HG03060 (cell line): ENCODE measurements around the gene PRR5L.
"Not testable (repeated sequence)": the region's sequence is repeated elsewhere in the genome, so short reads cannot be mapped to it uniquely, and the experiment has no call there.

Experiments used
- ATAC-seq: cut with Tn5 transposase; IDR thresholded peaks from one replicate; pipeline ENCODE4 v1.9.1; 2021; ENCODE audit warnings: low read depth, moderate number of reproducible peaks; ENCODE audit not compliant: unreplicated experiment

The PRR5L gene

GRCh38 chr11:36485298-36486002, 189.4 kb downstream of the PRR5L start:
- ATAC-seq: no peak

- ATAC-seq: no peak
These were observed 191.5 kb downstream of the PRR5L start for GRCh38 chr11:36487619-36488018.

GRCh38 chr11:36488096-36488495, 192.0 kb downstream of the PRR5L start:
- no peak for ATAC-seq

GRCh38 chr11:36490026-36490806, 194.1 kb downstream of the PRR5L start:
- no peak for ATAC-seq

- no peak for ATAC-seq
These were observed 196.7 kb downstream of the PRR5L start for GRCh38 chr11:36492724-36493304.

- no peak for ATAC-seq
These were observed 197.2 kb downstream of the PRR5L start for GRCh38 chr11:36493332-36493731.

- no peak for ATAC-seq
These were observed 202.6 kb downstream of the PRR5L start for GRCh38 chr11:36498721-36499120.

GRCh38 chr11:36499315-36499714, 203.2 kb downstream of the PRR5L start:
- no peak for ATAC-seq

GRCh38 chr11:36500315-36500721, 204.2 kb downstream of the PRR5L start:
- peak; percentile 97 for ATAC-seq

- no peak for ATAC-seq
These were observed 205.1 kb downstream of the PRR5L start for GRCh38 chr11:36501236-36501635.

- ATAC-seq: no peak
These were observed 211.9 kb downstream of the PRR5L start for GRCh38 chr11:36507824-36508489.

GRCh38 chr11:36508743-36509142, 212.7 kb downstream of the PRR5L start:
- no peak for ATAC-seq

- no peak for ATAC-seq
These were observed 213.1 kb downstream of the PRR5L start for GRCh38 chr11:36509201-36509639.

- ATAC-seq: peak; percentile 86
These were observed 213.9 kb downstream of the PRR5L start, which contains the start of gene TRAF6 for GRCh38 chr11:36509694-36510593. Gene TRAF6 (minus strand): TSS chr11:36510272. CDS start chr11:36501515, 8,757 bp downstream.

- no peak for ATAC-seq
These were observed 214.5 kb downstream of the PRR5L start for GRCh38 chr11:36510594-36510942.

- not testable (repeated sequence) for ATAC-seq
These were observed 215.0 kb downstream of the PRR5L start for GRCh38 chr11:36511062-36511461.

- no peak for ATAC-seq
These were observed 215.9 kb downstream of the PRR5L start for GRCh38 chr11:36512016-36512415.

GRCh38 chr11:36513965-36514364, 217.9 kb downstream of the PRR5L start:
- no peak for ATAC-seq
